SK-N-MC (cell line): ENCODE data around the gene SYNM.

ENCODE experiments used
- EZH2 ChIP-seq: fragments of 200-600 bp; sonication (generic); IDR thresholded peaks from one replicate; pipeline ENCODE4 v1.6.1; 2017; ENCODE audit warnings: antibody characterized with exemption
- POLR2AphosphoS5 ChIP-seq: IDR thresholded peaks from 2 replicates; pipeline ENCODE4 v1.6.1; 2012; ENCODE audit warnings: mild to moderate bottlenecking, low read depth, low read length, borderline replicate concordance

- TF ChIP-seq POLR2AphosphoS5 (no peak), EZH2 (no peak)
Observed at GRCh38 chr15:99154271-99154670, 49.4 kb downstream of the SYNM start.
